ENCODE results near the gene HAX1. TPM values are rescaled to one million over a fixed set of nuclear protein-coding genes. Genes with fewer than 3 reads are reported as not detected.

HAX1 gene
- total and polyA plus RNA-seq, 2 experiments from 2014 or later, result 73.2 to 92.0 TPM

DNA sequence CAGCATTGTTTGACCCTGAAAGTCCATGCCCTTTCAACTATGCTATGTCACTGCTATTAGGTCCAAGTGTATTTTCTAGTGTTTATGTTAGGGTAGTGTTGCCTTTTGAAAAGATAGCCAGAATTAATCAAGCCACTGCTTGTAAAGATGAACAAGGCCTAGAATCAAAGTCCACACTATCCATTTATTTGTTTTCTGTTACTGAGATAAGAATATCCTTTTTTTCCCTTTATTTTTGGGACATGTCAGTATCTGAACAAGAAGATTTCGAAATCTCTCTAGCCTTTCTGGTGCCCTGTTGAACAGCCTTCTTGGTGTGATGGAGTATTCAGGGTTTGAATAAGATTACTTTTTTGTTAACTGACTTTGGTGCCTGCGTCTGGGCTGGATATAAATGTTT lies 35.0 kb upstream of the HAX1 start (continued):
- TF ChIP-seq, protein P1, sequence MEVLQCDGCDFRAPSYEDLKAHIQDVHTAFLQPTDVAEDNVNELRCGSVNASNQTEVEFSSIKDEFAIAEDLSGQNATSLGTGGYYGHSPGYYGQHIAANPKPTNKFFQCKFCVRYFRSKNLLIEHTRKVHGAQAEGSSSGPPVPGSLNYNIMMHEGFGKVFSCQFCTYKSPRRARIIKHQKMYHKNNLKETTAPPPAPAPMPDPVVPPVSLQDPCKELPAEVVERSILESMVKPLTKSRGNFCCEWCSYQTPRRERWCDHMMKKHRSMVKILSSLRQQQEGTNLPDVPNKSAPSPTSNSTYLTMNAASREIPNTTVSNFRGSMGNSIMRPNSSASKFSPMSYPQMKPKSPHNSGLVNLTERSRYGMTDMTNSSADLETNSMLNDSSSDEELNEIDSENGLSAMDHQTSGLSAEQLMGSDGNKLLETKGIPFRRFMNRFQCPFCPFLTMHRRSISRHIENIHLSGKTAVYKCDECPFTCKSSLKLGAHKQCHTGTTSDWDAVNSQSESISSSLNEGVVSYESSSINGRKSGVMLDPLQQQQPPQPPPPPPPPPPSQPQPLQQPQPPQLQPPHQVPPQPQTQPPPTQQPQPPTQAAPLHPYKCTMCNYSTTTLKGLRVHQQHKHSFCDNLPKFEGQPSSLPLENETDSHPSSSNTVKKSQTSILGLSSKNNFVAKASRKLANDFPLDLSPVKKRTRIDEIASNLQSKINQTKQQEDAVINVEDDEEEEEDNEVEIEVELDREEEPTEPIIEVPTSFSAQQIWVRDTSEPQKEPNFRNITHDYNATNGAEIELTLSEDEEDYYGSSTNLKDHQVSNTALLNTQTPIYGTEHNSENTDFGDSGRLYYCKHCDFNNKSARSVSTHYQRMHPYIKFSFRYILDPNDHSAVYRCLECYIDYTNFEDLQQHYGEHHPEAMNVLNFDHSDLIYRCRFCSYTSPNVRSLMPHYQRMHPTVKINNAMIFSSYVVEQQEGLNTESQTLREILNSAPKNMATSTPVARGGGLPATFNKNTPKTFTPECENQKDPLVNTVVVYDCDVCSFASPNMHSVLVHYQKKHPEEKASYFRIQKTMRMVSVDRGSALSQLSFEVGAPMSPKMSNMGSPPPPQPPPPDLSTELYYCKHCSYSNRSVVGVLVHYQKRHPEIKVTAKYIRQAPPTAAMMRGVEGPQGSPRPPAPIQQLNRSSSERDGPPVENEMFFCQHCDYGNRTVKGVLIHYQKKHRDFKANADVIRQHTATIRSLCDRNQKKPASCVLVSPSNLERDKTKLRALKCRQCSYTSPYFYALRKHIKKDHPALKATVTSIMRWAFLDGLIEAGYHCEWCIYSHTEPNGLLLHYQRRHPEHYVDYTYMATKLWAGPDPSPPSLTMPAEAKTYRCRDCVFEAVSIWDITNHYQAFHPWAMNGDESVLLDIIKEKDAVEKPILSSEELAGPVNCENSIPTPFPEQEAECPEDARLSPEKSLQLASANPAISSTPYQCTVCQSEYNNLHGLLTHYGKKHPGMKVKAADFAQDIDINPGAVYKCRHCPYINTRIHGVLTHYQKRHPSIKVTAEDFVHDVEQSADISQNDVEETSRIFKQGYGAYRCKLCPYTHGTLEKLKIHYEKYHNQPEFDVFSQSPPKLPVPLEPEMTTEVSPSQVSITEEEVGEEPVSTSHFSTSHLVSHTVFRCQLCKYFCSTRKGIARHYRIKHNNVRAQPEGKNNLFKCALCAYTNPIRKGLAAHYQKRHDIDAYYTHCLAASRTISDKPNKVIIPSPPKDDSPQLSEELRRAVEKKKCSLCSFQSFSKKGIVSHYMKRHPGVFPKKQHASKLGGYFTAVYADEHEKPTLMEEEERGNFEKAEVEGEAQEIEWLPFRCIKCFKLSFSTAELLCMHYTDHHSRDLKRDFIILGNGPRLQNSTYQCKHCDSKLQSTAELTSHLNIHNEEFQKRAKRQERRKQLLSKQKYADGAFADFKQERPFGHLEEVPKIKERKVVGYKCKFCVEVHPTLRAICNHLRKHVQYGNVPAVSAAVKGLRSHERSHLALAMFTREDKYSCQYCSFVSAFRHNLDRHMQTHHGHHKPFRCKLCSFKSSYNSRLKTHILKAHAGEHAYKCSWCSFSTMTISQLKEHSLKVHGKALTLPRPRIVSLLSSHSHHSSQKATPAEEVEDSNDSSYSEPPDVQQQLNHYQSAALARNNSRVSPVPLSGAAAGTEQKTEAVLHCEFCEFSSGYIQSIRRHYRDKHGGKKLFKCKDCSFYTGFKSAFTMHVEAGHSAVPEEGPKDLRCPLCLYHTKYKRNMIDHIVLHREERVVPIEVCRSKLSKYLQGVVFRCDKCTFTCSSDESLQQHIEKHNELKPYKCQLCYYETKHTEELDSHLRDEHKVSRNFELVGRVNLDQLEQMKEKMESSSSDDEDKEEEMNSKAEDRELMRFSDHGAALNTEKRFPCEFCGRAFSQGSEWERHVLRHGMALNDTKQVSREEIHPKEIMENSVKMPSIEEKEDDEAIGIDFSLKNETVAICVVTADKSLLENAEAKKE (CRISPR knock-in tag; IDR thresholded peaks at IDR 0.05), result no peak
- TF ChIP-seq ZNF114 (CRISPR knock-in tag; IDR thresholded peaks at IDR 0.05) (no peak), JUNB (IDR thresholded peaks at IDR 0.05; ENCODE audit: unreplicated experiment) (no peak), POLR2AphosphoS5 (IDR thresholded peaks at IDR 0.05; ENCODE audit: low read depth) (no peak), STAT1 (IDR thresholded peaks at IDR 0.05; ENCODE audit: unreplicated experiment) (no peak)
- TF ChIP-seq, protein P2, sequence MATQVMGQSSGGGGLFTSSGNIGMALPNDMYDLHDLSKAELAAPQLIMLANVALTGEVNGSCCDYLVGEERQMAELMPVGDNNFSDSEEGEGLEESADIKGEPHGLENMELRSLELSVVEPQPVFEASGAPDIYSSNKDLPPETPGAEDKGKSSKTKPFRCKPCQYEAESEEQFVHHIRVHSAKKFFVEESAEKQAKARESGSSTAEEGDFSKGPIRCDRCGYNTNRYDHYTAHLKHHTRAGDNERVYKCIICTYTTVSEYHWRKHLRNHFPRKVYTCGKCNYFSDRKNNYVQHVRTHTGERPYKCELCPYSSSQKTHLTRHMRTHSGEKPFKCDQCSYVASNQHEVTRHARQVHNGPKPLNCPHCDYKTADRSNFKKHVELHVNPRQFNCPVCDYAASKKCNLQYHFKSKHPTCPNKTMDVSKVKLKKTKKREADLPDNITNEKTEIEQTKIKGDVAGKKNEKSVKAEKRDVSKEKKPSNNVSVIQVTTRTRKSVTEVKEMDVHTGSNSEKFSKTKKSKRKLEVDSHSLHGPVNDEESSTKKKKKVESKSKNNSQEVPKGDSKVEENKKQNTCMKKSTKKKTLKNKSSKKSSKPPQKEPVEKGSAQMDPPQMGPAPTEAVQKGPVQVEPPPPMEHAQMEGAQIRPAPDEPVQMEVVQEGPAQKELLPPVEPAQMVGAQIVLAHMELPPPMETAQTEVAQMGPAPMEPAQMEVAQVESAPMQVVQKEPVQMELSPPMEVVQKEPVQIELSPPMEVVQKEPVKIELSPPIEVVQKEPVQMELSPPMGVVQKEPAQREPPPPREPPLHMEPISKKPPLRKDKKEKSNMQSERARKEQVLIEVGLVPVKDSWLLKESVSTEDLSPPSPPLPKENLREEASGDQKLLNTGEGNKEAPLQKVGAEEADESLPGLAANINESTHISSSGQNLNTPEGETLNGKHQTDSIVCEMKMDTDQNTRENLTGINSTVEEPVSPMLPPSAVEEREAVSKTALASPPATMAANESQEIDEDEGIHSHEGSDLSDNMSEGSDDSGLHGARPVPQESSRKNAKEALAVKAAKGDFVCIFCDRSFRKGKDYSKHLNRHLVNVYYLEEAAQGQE (IDR thresholded peaks at IDR 0.05; ENCODE audit: unreplicated experiment), result no peak
